ENCODE results near the gene SLC22A2.

The SLC22A2 gene

DNA sequence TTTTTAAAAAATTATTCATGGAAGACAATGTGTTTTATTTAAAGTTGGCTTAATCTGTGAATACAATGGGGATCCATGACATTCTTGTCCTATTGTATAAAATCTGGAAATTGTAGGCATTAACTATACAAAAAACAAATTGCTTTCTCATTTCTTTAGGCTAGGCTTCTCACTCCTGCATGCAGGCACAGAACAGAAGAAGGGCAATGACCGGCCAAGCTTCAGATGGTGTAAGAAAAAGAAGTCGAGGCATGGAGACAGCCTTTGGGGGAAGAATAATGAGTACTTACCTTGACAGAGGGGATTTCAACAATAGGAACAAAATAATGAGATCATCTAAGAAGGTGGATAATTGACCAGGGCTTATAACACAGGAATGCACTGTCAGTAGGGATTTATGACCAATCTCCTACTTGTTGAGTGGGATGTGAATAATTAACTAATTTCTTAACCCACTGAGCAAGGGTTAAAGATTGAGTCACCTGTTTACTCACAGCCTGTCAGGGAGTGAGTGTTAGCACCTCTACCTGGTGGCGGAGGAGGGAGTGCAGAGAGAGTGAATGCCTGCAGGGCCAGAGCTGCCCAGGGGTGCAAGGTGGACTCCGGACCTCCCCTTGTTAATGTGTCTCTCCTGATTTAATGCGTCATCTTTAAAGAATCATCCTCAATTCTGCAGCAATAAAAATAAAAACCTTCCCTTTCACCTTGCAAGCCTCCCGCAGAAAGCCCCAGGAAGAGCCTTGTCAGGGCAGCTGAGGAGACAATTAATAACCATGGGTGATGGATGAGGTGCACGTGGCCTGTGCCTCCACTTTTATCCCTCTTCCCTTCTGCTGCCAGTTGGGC is 3.9 kb downstream of the SLC22A2 start:
- TF ChIP-seq ZIC2 (tag by site-specific recombination; IDR thresholded peaks at IDR 0.05) (peak; percentile 51), ZNF501 (tag by site-specific recombination; IDR thresholded peaks at IDR 0.05) (no peak), SCRT2 (tag by site-specific recombination; IDR thresholded peaks at IDR 0.05) (peak; percentile 79), RBAK (tag by site-specific recombination; IDR thresholded peaks at IDR 0.05) (no peak), ZFHX2 (tag by site-specific recombination; conservative IDR thresholded peaks at IDR 0.05) (peak; percentile 28; the same call in 1 of the 2 replicates), GLI2 (tag by site-specific recombination; IDR thresholded peaks at IDR 0.05; ENCODE audit: borderline replicate concordance, low read depth) (no peak), ZBTB26 (tag by site-specific recombination; optimal IDR thresholded peaks at IDR 0.05) (no peak)
- no peaks in the 10 kb centered on the region for H3K4me1 ChIP-seq (ENCODE audit: control insufficient read depth, insufficient read depth, low read length)
- ChIA-PET CTCF (interaction anchor here (0.7 kb wide), 1 partner anchor 470 kb away, joined by 3 read pairs; no protein-coding TSS in a partner anchor), POLR2A (no interaction called here)
- H3K36me3 ChIP-seq (ENCODE audit: control insufficient read depth in 2 of 2, insufficient read depth in 1 of 2, low read length in 2 of 2), result no peaks in the 10 kb centered on the region
- H3K9me3 ChIP-seq (ENCODE audit: control insufficient read depth, insufficient read depth, low read depth, low read length), result no peaks in the 10 kb centered on the region
- no peak overlapping the region for H3K27ac ChIP-seq (ENCODE audit: extremely low read depth, low read depth, low read length)
- no peak overlapping the region for H3K4me3 ChIP-seq (ENCODE audit: low read depth, low read length)

GRCh38 chr6:160253714-160254113 is 4.9 kb downstream of the SLC22A2 start:
- ChIA-PET CTCF (interaction anchor here (0.6 kb wide), 1 partner anchor 94 kb away, joined by 3 read pairs; no protein-coding TSS in a partner anchor), POLR2A (no interaction called here)
- no peak overlapping the region for H3K27ac ChIP-seq (ENCODE audit: extremely low read depth, low read depth, low read length)

GRCh38 chr6:160253292-160253691 is 5.3 kb downstream of the SLC22A2 start:
- no peaks in the 10 kb centered on the region for H3K4me1 ChIP-seq (ENCODE audit: control insufficient read depth, insufficient read depth, low read length)
- POLR2A ChIA-PET, result no interaction called here
- CTCF ChIA-PET, result interaction anchor here (0.6 kb wide), 1 partner anchor 93 kb away, joined by 3 read pairs; no protein-coding TSS in a partner anchor
- TF ChIP-seq ZNF624 (tag by site-specific recombination; IDR thresholded peaks at IDR 0.05) (no peak), REST (tag by site-specific recombination; IDR thresholded peaks at IDR 0.05) (no peak), ZNF777 (tag by site-specific recombination; IDR thresholded peaks at IDR 0.05; ENCODE audit: borderline replicate concordance) (no peak), ZNF473 (tag by site-specific recombination; IDR thresholded peaks at IDR 0.05) (no peak), ZFP41 (tag by site-specific recombination; IDR thresholded peaks at IDR 0.05; ENCODE audit: borderline replicate concordance) (no peak), SALL2 (tag by site-specific recombination; IDR thresholded peaks at IDR 0.05; ENCODE audit: borderline replicate concordance) (no peak), ZNF560 (tag by site-specific recombination; IDR thresholded peaks at IDR 0.05; ENCODE audit: borderline replicate concordance) (no peak), ZNF707 (tag by site-specific recombination; IDR thresholded peaks at IDR 0.05) (no peak), ZNF248 (tag by site-specific recombination; IDR thresholded peaks at IDR 0.05) (no peak), PRDM1 (tag by site-specific recombination; IDR thresholded peaks at IDR 0.05) (no peak), ZNF639 (tag by site-specific recombination; IDR thresholded peaks at IDR 0.05) (no peak), ZNF776 (tag by site-specific recombination; IDR thresholded peaks at IDR 0.05; ENCODE audit: borderline replicate concordance) (no peak), OSR2 (tag by site-specific recombination; IDR thresholded peaks at IDR 0.05) (no peak), KLF16 (tag by site-specific recombination; IDR thresholded peaks at IDR 0.05) (no peak), ZNF132 (tag by site-specific recombination; IDR thresholded peaks at IDR 0.05; ENCODE audit: borderline replicate concordance) (no peak)
- TF ChIP-seq, protein P1, sequence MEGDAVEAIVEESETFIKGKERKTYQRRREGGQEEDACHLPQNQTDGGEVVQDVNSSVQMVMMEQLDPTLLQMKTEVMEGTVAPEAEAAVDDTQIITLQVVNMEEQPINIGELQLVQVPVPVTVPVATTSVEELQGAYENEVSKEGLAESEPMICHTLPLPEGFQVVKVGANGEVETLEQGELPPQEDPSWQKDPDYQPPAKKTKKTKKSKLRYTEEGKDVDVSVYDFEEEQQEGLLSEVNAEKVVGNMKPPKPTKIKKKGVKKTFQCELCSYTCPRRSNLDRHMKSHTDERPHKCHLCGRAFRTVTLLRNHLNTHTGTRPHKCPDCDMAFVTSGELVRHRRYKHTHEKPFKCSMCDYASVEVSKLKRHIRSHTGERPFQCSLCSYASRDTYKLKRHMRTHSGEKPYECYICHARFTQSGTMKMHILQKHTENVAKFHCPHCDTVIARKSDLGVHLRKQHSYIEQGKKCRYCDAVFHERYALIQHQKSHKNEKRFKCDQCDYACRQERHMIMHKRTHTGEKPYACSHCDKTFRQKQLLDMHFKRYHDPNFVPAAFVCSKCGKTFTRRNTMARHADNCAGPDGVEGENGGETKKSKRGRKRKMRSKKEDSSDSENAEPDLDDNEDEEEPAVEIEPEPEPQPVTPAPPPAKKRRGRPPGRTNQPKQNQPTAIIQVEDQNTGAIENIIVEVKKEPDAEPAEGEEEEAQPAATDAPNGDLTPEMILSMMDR (tag by site-specific recombination; IDR thresholded peaks at IDR 0.05), result no peak

More at GRCh38 chr6:160253714-160254113, 4.9 kb downstream of the SLC22A2 start:
- no peaks in the 10 kb centered on the region for H3K4me1 ChIP-seq (ENCODE audit: control insufficient read depth, insufficient read depth, low read length)
- no peak for TF ChIP-seq ZNF366 (tag by site-specific recombination; conservative IDR thresholded peaks at IDR 0.05)
- no peak for TF ChIP-seq ZNF571 (tag by site-specific recombination; IDR thresholded peaks at IDR 0.05)
- TF ChIP-seq ZNF658 (tag by site-specific recombination; IDR thresholded peaks at IDR 0.05), result no peak
- no peak overlapping the region for H3K4me3 ChIP-seq (ENCODE audit: low read depth, low read length)
- H3K9me3 ChIP-seq (ENCODE audit: control insufficient read depth, insufficient read depth, low read depth, low read length), result no peaks in the 10 kb centered on the region
- no peaks in the 10 kb centered on the region for H3K36me3 ChIP-seq (ENCODE audit: control insufficient read depth in 2 of 2, insufficient read depth in 1 of 2, low read length in 2 of 2)

More at GRCh38 chr6:160253292-160253691, 5.3 kb downstream of the SLC22A2 start:
- no peak overlapping the region for H3K4me3 ChIP-seq (ENCODE audit: low read depth, low read length)
- H3K9me3 ChIP-seq (ENCODE audit: control insufficient read depth, insufficient read depth, low read depth, low read length), result no peaks in the 10 kb centered on the region
- H3K36me3 ChIP-seq (ENCODE audit: control insufficient read depth in 2 of 2, insufficient read depth in 1 of 2, low read length in 2 of 2), result no peaks in the 10 kb centered on the region
- H3K27ac ChIP-seq (ENCODE audit: extremely low read depth, low read depth, low read length), result no peak overlapping the region
